HS-5 (cell line): ENCODE measurements around the gene ADAM33.

Experiments used
- DNase-seq: peaks from one replicate; pipeline ENCODE4 v3.0.0-alpha.2; 2012; ENCODE audit warnings: low read depth

The ADAM33 gene

GRCh38 chr20:3663031-3663701 is 18.6 kb downstream of the ADAM33 start, which contains the start of gene GFRA4:
Gene GFRA4 (minus strand): TSS chr20:3663399. CDS start chr20:3663399, 0 bp downstream.
- no peak for DNase-seq

- DNase-seq = no peak
Observed at GRCh38 chr20:3661814-3662665, 19.8 kb downstream of the ADAM33 start.

GRCh38 chr20:3661060-3661813 is 20.6 kb downstream of the ADAM33 start:
- DNase-seq = no peak

- no peak for DNase-seq
Observed at GRCh38 chr20:3660262-3661059, 21.3 kb downstream of the ADAM33 start.

- DNase-seq = no peak
Observed at GRCh38 chr20:3659492-3660261, 22.1 kb downstream of the ADAM33 start.

- DNase-seq = no peak
Observed at GRCh38 chr20:3658716-3659491, 22.9 kb downstream of the ADAM33 start.

- no peak for DNase-seq
Observed at GRCh38 chr20:3658019-3658715, 23.6 kb downstream of the ADAM33 start.

GRCh38 chr20:3655131-3655405 is 26.7 kb downstream of the ADAM33 start:
- DNase-seq = no peak

GRCh38 chr20:3654326-3655130 is 27.3 kb downstream of the ADAM33 start:
- DNase-seq = no peak

- no peak for DNase-seq
Observed at GRCh38 chr20:3653921-3654320, 27.9 kb downstream of the ADAM33 start.

GRCh38 chr20:3652676-3653596 is 28.9 kb downstream of the ADAM33 start:
- DNase-seq = no peak

GRCh38 chr20:3652221-3652620 is 29.6 kb downstream of the ADAM33 start:
- DNase-seq = no peak

- DNase-seq = no peak
Observed at GRCh38 chr20:3651204-3651962, 30.4 kb downstream of the ADAM33 start.

GRCh38 chr20:3648951-3649350 is 32.9 kb downstream of the ADAM33 start:
- no peak for DNase-seq

GRCh38 chr20:3647473-3647872 is 34.3 kb downstream of the ADAM33 start:
- no peak for DNase-seq

GRCh38 chr20:3646651-3647050 is 35.2 kb downstream of the ADAM33 start:
- DNase-seq = no peak

GRCh38 chr20:3646067-3646440 is 35.8 kb downstream of the ADAM33 start:
- no peak for DNase-seq
